Measurements from ENCODE around the gene SGTB. TPM values are rescaled to one million over a fixed set of nuclear protein-coding genes. Genes with fewer than 3 reads are reported as not detected.

Gene SGTB
- total RNA-seq, 1 donor from 2014 or later, result 31.7 TPM

- Mint-ChIP-seq H3K27me3 (ENCODE audit: low read depth, unreplicated experiment) (no peaks in the 10 kb centered on the region), H3K4me1 (ENCODE audit: low read depth, unreplicated experiment) (no peaks in the 10 kb centered on the region), H3K9me3 (ENCODE audit: unreplicated experiment) (peaks cover 4% of the 10 kb centered on the region), H3K36me3 (ENCODE audit: low read depth, unreplicated experiment) (peaks cover 21% of the 10 kb centered on the region), H3K27ac (ENCODE audit: unreplicated experiment) (no peak overlapping the region), H3K4me3 (ENCODE audit: unreplicated experiment) (no peak overlapping the region)
- Histone ChIP-seq H3K27ac (ENCODE audit: low read depth, low read length) (no peak overlapping the region), H4K20me1 (ENCODE audit: insufficient read depth, low read length) (peaks cover under 1% of the 10 kb centered on the region), H3K9ac (ENCODE audit: low read length) (no peak overlapping the region), H3K4me2 (ENCODE audit: low read length) (no peak overlapping the region), H2AFZ (ENCODE audit: low read depth, low read length) (no peak overlapping the region), H3K4me1 (ENCODE audit: insufficient read depth, low read length) (peaks cover 5% of the 10 kb centered on the region), H3K79me2 (ENCODE audit: insufficient read depth, low read length) (peaks cover 3% of the 10 kb centered on the region), H3K27me3 (ENCODE audit: insufficient read depth, low read length) (no peaks in the 10 kb centered on the region), H3K9me3 (ENCODE audit: insufficient read depth, low read depth, low read length) (no peaks in the 10 kb centered on the region), H3K36me3 (ENCODE audit: insufficient read depth, low read length) (peaks cover 10% of the 10 kb centered on the region), H3K4me3 (ENCODE audit: insufficient read depth, low read depth, low read length) (no peak overlapping the region)
- FAIRE-seq, result no peak
- TF ChIP-seq EZH2 (IDR thresholded peaks at IDR 0.05; ENCODE audit: insufficient read depth, low read length), result no peak
- no peak for DNase-seq (ENCODE audit: low read depth)
Measured at GRCh38 chr5:65762234-65762633, 40.3 kb upstream of the SGTB start.

- no peak overlapping the region for H3K27ac ChIP-seq (ENCODE audit: low read depth, low read length)
- FAIRE-seq, result no peak
- peak; percentile 67 for DNase-seq (ENCODE audit: low read depth)
- H3K9ac ChIP-seq (ENCODE audit: low read length), result no peak overlapping the region
- no peak overlapping the region for H3K4me3 ChIP-seq (ENCODE audit: insufficient read depth, low read depth, low read length)
- H3K4me1 ChIP-seq (ENCODE audit: insufficient read depth, low read length), result peaks cover 5% of the 10 kb centered on the region
- H3K27me3 ChIP-seq (ENCODE audit: insufficient read depth, low read length), result no peaks in the 10 kb centered on the region
- peaks cover 16% of the 10 kb centered on the region for H4K20me1 ChIP-seq (ENCODE audit: insufficient read depth, low read length)
- H3K27me3 Mint-ChIP-seq (ENCODE audit: low read depth, unreplicated experiment), result no peaks in the 10 kb centered on the region
- peaks cover 18% of the 10 kb centered on the region for H3K79me2 ChIP-seq (ENCODE audit: insufficient read depth, low read length)
- no peak overlapping the region for H3K4me2 ChIP-seq (ENCODE audit: low read length)
- no peak overlapping the region for H3K27ac Mint-ChIP-seq (ENCODE audit: unreplicated experiment)
- no peaks in the 10 kb centered on the region for H3K9me3 Mint-ChIP-seq (ENCODE audit: unreplicated experiment)
- H3K36me3 ChIP-seq (ENCODE audit: insufficient read depth, low read length), result peaks cover 10% of the 10 kb centered on the region
- H3K36me3 Mint-ChIP-seq (ENCODE audit: low read depth, unreplicated experiment), result peaks cover 7% of the 10 kb centered on the region
- H3K9me3 ChIP-seq (ENCODE audit: insufficient read depth, low read depth, low read length), result no peaks in the 10 kb centered on the region
- H3K4me3 Mint-ChIP-seq (ENCODE audit: unreplicated experiment), result no peak overlapping the region
- H3K4me1 Mint-ChIP-seq (ENCODE audit: low read depth, unreplicated experiment), result no peaks in the 10 kb centered on the region
- TF ChIP-seq EZH2 (IDR thresholded peaks at IDR 0.05; ENCODE audit: insufficient read depth, low read length), result no peak
- TF ChIP-seq, protein P1, sequence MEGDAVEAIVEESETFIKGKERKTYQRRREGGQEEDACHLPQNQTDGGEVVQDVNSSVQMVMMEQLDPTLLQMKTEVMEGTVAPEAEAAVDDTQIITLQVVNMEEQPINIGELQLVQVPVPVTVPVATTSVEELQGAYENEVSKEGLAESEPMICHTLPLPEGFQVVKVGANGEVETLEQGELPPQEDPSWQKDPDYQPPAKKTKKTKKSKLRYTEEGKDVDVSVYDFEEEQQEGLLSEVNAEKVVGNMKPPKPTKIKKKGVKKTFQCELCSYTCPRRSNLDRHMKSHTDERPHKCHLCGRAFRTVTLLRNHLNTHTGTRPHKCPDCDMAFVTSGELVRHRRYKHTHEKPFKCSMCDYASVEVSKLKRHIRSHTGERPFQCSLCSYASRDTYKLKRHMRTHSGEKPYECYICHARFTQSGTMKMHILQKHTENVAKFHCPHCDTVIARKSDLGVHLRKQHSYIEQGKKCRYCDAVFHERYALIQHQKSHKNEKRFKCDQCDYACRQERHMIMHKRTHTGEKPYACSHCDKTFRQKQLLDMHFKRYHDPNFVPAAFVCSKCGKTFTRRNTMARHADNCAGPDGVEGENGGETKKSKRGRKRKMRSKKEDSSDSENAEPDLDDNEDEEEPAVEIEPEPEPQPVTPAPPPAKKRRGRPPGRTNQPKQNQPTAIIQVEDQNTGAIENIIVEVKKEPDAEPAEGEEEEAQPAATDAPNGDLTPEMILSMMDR (IDR thresholded peaks at IDR 0.05; ENCODE audit: insufficient read depth, low read depth, low read length), result peak; percentile 32
- H2AFZ ChIP-seq (ENCODE audit: low read depth, low read length), result no peak overlapping the region
Measured at GRCh38 chr5:65760504-65761275, 38.8 kb upstream of the SGTB start.

DNA sequence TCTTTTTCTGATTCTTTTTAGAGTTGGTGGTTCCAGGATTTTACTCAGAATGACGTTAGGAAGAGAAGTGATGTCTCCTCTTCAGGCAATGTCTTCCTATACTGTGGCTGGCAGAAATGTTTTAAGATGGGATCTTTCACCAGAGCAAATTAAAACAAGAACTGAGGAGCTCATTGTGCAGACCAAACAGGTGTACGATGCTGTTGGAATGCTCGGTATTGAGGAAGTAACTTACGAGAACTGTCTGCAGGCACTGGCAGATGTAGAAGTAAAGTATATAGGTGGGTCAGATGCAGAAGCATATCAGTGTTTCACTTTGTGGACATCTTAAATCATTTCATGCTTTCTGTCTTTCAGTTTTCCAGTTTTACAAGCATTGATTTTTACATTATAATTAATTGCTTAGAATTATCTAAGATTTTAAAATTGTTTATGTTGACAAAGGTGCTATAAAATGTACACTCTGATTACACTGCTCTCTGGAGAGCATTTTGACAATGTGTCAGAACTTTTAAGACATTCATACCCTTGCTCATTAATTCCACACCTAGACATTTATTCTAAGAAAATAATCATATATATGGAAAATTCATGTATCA is 36.7 kb upstream of the SGTB start:
- H3K36me3 ChIP-seq (ENCODE audit: insufficient read depth, low read length), result peaks cover 10% of the 10 kb centered on the region
- H3K4me2 ChIP-seq (ENCODE audit: low read length), result no peak overlapping the region
- no peaks in the 10 kb centered on the region for H3K27me3 Mint-ChIP-seq (ENCODE audit: low read depth, unreplicated experiment)
- no peak overlapping the region for H3K4me3 Mint-ChIP-seq (ENCODE audit: unreplicated experiment)
- no peaks in the 10 kb centered on the region for H3K9me3 ChIP-seq (ENCODE audit: insufficient read depth, low read depth, low read length)
- FAIRE-seq (no peak), DNase-seq (ENCODE audit: low read depth) (no peak)
- H3K4me1 Mint-ChIP-seq (ENCODE audit: low read depth, unreplicated experiment), result no peaks in the 10 kb centered on the region
- H3K4me3 ChIP-seq (ENCODE audit: insufficient read depth, low read depth, low read length), result no peak overlapping the region
- H2AFZ ChIP-seq (ENCODE audit: low read depth, low read length), result no peak overlapping the region
- H3K27ac Mint-ChIP-seq (ENCODE audit: unreplicated experiment), result no peak overlapping the region
- peaks cover 3% of the 10 kb centered on the region for H3K36me3 Mint-ChIP-seq (ENCODE audit: low read depth, unreplicated experiment)
- H4K20me1 ChIP-seq (ENCODE audit: insufficient read depth, low read length), result peaks cover 25% of the 10 kb centered on the region
- no peak overlapping the region for H3K9ac ChIP-seq (ENCODE audit: low read length)
- peaks cover 29% of the 10 kb centered on the region for H3K79me2 ChIP-seq (ENCODE audit: insufficient read depth, low read length)
- no peak overlapping the region for H3K27ac ChIP-seq (ENCODE audit: low read depth, low read length)
- no peaks in the 10 kb centered on the region for H3K27me3 ChIP-seq (ENCODE audit: insufficient read depth, low read length)
- TF ChIP-seq, protein P1 (IDR thresholded peaks at IDR 0.05; ENCODE audit: insufficient read depth, low read depth, low read length), result no peak
- TF ChIP-seq EZH2 (IDR thresholded peaks at IDR 0.05; ENCODE audit: insufficient read depth, low read length), result no peak
- H3K9me3 Mint-ChIP-seq (ENCODE audit: unreplicated experiment), result no peaks in the 10 kb centered on the region
- peaks cover 5% of the 10 kb centered on the region for H3K4me1 ChIP-seq (ENCODE audit: insufficient read depth, low read length)

All from astrocyte (in vitro differentiated cells and primary cell).